Astrocyte of the hippocampus (primary cell): Measurements from ENCODE around the gene ARHGAP26.

Source experiments
- DNase-seq: peaks from one replicate; pipeline ENCODE4 v3.0.0; 2011; ENCODE audit warnings: low read depth, low spot score

The ARHGAP26 gene

GRCh38 chr5:143181173-143181572, 411.0 kb downstream of the ARHGAP26 start:
- no peak for DNase-seq

DNA sequence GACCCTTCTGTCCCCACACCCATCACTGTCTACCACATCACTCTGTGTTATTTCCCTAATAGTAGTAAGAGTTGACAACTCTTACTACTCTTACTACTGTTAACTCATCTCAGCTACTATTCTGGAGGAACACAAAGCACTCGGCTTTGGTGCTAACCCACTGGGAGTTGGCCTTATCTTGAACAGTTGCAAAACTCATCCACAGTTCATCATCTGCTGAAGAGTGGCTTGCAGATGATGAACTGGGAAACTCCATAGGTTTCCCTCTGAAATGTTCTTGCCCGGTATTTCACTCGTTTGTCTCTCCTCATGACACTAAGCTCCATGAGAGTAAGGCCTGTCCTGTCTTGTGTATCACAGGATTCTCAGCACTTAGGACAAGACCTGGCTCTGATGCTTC, 411.9 kb downstream of the ARHGAP26 start:
- DNase-seq, result no peak

DNA sequence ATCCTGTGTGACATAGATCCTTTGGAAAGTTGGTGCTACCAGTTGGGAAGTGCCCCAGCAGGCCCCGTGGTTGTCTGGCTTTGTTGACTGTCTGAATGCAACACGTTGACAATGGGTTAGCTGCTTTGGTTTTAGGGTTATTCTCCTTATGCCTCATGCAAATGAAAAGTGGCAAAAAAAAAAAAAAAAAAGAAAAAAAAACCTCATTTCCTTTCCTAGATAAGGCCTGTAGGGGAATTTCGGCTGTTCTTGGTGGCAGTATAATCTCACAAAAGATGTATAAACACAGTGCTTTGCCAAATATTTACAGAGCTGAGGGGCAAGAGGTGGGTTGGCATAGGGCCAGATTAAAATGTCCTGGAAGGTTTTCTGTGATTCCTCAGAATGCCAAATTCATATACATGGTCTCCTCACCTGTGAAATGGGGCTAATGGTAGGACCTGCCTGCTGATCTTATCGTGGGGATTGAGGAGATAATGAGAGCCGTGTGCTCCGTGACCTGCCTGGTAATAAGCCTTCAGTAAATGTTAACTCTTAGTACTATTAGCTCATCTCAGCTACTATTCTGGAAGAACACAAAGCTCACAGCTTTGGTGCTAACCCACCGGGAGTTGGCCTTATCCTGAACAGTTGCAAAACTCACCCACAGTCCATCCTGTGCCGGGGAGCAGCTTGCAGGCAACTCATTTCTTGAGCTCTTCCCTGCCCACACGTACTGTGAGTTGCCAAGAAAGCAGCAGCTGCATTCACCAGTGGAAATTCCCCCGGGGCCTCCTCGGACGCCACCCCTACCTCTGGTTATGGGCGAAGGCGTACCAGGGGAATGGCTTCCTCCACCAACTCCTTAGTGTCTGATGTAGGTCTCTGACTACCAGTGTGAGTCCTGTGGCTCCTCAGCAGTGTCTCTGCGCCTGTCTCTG, 413.0 kb downstream of the ARHGAP26 start:
- DNase-seq, result no peak

DNA sequence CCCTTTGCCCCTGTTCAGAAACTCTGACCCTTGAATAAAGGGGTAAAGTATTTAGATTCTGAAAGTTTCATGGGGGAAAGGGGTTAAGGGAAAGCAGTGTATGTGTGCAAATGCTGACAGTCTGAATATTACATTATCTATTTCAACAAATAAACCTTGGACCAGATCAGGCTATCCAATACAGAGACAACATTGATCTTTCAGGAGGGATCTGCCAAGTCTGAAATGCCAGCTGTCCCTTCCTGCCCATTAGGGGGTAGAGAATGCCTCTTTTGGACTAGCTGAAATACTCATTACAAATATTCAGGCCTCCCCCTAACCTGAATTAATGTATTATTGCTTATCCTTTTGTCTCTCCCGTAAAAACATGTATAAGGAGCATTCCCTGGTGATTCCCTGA, 413.8 kb downstream of the ARHGAP26 start:
- DNase-seq, result no peak

DNA sequence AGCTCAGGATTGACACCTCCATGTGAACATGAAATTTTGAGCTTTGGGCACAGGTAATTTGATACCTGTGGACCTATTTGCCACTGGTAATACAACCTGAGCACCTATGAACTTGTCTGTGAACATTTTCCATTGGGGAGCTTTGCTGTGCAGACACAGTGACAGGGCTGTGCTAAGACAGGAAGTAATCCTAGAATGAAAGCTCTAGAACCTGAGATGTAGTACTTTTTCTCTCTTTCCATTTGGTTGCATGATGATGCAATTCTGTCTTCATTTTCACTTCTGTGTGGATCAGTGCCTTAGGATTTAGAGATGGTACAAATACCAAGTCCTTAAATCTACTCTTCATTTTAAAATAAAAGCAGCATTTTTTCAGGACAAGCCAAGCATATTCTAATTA, 416.4 kb downstream of the ARHGAP26 start:
- DNase-seq, result no peak

GRCh38 chr5:143187495-143187894, 417.3 kb downstream of the ARHGAP26 start:
- no peak for DNase-seq

- no peak for DNase-seq
These were observed 417.9 kb downstream of the ARHGAP26 start for GRCh38 chr5:143188083-143188482.

GRCh38 chr5:143188692-143189091, 418.5 kb downstream of the ARHGAP26 start:
- DNase-seq, result no peak

DNA sequence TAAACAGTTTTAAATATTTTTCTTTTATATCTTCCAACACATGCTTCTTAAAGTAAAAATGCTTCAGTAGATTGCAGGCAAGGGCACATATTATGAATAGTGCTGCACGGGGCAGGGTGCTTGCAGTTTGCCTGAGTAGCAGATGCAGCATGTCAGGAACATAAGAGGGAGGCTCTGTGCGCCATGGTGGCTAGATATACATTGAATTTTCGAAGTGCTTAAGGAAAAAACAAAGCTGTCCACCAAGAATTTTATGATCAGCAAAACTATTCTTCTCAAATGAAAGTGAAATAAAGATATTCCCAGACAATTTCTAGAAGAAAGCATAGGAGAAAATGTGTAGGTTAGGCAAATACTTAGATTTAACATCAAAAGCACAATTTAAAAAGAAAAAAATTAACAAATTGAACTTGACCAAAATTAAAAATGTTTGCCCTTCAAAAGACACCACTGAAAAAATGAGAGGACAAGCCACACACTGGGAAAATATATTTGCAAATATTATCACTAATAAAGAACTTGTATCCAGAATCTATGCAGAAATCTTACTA, 420.2 kb downstream of the ARHGAP26 start:
- DNase-seq, result no peak

GRCh38 chr5:143191720-143192119, 421.5 kb downstream of the ARHGAP26 start:
- no peak for DNase-seq

GRCh38 chr5:143192191-143192900, 422.2 kb downstream of the ARHGAP26 start:
- no peak for DNase-seq

- DNase-seq, result no peak
These were observed 424.0 kb downstream of the ARHGAP26 start for GRCh38 chr5:143194206-143194605.

DNA sequence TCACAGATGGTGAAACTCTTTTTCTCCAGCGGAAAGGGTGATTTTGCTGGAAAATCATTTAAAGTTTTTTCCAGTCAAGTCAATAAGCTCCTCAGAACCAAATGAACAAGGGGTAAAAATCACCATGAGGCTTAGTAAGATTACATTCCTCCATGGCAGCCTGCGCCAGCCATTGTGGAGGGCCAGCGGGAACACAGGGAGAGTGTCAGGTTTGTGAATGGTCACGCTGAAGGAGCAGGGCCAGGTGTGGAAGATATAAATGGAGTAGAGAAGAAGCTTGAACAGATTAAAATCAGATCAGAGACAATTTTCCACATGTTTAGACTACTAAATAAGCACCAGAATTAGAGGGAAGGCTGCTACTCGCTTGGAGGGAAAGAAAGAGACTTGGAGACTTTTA, 424.5 kb downstream of the ARHGAP26 start:
- no peak for DNase-seq

GRCh38 chr5:143195491-143195890, 425.3 kb downstream of the ARHGAP26 start:
- DNase-seq, result no peak

- DNase-seq, result no peak
These were observed 426.6 kb downstream of the ARHGAP26 start for GRCh38 chr5:143196601-143197259.

DNA sequence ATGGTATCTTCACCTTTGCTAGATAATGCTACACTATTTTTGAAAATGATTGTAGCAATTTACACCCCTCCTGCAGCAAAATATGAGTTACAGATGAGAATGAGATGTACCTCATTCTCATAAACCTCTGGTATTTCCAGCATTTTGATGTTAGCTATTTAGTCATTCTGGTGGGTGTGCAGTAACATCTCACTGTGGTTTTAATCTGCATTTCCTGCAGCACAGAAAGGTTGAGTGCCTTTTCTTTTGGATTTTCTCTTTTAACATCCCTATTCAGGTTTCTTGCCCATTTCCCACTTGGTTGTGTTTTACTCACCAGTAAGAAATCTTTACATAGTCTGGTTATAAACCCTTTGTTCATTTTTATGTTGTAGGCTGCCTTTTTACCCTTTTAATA, 427.1 kb downstream of the ARHGAP26 start:
- no peak for DNase-seq

DNA sequence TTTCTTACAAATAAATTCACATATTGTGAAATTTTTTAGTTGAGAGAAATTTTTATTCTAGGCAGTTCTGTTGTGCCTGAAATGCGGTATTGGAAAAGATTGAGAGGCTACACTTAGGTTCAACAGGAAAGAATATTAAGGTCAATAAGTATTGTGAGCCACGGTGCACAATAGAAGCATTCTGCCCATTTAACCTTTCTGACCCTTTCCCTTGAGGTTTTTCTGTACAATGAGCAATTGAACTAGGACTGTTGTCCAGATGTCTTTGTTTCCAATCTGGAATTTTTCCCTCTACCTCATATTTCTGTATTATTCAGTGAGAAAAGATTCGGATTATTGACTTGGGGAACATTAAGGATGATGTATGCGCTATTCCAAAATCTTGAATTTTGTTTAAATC, 428.2 kb downstream of the ARHGAP26 start:
- no peak for DNase-seq

- no peak for DNase-seq
These were observed 429.0 kb downstream of the ARHGAP26 start for GRCh38 chr5:143199161-143199560.

GRCh38 chr5:143199843-143200242, 429.7 kb downstream of the ARHGAP26 start:
- no peak for DNase-seq

DNA sequence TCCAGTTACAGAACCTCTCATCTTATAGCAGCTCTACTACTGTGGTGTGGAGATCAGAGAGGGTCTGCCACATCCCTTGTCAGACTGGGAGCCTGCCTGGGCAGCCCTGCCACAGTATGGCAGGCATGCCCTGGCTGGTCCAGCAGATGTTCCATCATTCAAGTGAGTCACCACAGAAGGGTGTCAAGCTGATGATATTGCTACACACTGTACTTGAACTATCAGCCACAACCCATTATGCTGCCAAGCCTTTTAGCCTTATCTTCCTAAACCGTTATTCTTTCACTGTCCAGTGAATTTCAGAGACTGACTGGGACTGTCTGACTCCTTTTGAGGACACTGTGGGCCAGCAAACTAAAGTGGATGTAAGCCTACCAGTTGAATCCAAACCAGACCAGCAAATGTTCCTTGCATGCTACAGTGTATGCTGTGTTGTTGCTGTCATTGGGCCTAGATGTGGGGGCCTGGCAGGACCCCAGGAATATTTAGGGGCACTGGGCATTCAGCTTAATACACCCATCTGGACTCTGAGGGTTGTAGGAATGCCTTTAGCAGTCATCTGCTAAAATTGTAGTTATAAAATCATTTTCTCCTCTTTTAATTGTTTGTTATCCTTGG, 430.7 kb downstream of the ARHGAP26 start:
- peak; percentile 77 for DNase-seq

DNA sequence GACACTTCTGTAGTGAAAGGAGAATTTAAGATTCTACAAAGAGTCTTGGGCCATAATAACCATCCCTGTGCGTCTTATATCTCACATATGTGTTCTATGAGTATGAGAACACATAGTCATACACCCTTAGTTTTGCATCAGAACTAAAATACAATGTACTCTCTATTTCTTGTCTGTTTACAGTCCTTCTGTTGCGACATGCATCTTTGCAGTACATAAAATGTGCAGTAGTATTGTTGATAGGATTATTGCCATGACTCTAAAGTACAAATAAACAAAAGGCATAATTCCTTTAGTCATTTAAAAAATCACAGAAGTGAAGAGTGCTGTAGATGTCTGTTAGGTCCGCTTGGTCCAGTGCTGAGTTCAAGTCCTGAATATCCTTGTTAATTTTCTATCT, 431.4 kb downstream of the ARHGAP26 start:
- DNase-seq, result no peak
